Nephron (organoid): Measurements from ENCODE around the gene PLEKHM3.

Source experiments
- H3K27ac Mint-ChIP-seq, 3 experiments: 2 replicates each; pipeline ENCODE4 v1.8.0; 2020; ENCODE audit warnings: mixed read lengths in 3 of 3, mild to moderate bottlenecking in 2 of 3, moderate library complexity in 1 of 3
- H3K27me3 Mint-ChIP-seq: 2 replicates; pipeline ENCODE4 v1.8.0; 2021; ENCODE audit warnings: low read depth, mild to moderate bottlenecking, moderate library complexity, mixed read lengths
- H3K36me3 Mint-ChIP-seq: 2 replicates; pipeline ENCODE4 v1.8.0; 2020; ENCODE audit warnings: low read depth, mixed read lengths
- H3K4me1 Mint-ChIP-seq: 2 replicates; pipeline ENCODE4 v1.8.0; 2020; ENCODE audit warnings: mixed read lengths
- H3K4me3 Mint-ChIP-seq, 3 experiments: 2 replicates each; pipeline ENCODE4 v1.8.0; 2020; ENCODE audit warnings: mild to moderate bottlenecking in 3 of 3, mixed read lengths in 3 of 3, moderate library complexity in 2 of 3
- H3K9me3 Mint-ChIP-seq: 2 replicates; pipeline ENCODE4 v1.8.0; 2020; ENCODE audit warnings: mixed read lengths
- CTCF ChIP-seq, 3 experiments: fragments of 200-600 bp; sonication (generic); IDR thresholded peaks; one replicate each; pipeline ENCODE4 v1.5.0; 2021; ENCODE audit warnings: antibody characterized with exemption in 3 of 3; ENCODE audit not compliant: unreplicated experiment in 3 of 3

The PLEKHM3 gene

GRCh38 chr2:207847098-207847806, 178.1 kb downstream of the PLEKHM3 start:
- no peak overlapping the region for H3K4me3 Mint-ChIP-seq
- H3K9me3 Mint-ChIP-seq, result no peaks in the 10 kb centered on the region
- H3K36me3 Mint-ChIP-seq, result no peaks in the 10 kb centered on the region
- H3K27me3 Mint-ChIP-seq, result peaks cover 3% of the 10 kb centered on the region
- peaks cover 18% of the 10 kb centered on the region for H3K4me1 Mint-ChIP-seq
- no peak for TF ChIP-seq CTCF (IDR thresholded peaks at IDR 0.05; ENCODE audit: unreplicated experiment in 3 of 3)
- peak overlapping the region; percentile 45 to 94 (median 70) for H3K27ac Mint-ChIP-seq

GRCh38 chr2:207845202-207845864, 180.0 kb downstream of the PLEKHM3 start:
- Mint-ChIP-seq H3K36me3 (no peaks in the 10 kb centered on the region), H3K4me3 (no peak overlapping the region), H3K4me1 (peaks cover 14% of the 10 kb centered on the region), H3K27me3 (no peaks in the 10 kb centered on the region), H3K27ac (peak overlapping the region in 1 of 3 experiments; percentile 1), H3K9me3 (no peaks in the 10 kb centered on the region)
- TF ChIP-seq CTCF (IDR thresholded peaks at IDR 0.05; ENCODE audit: unreplicated experiment in 3 of 3), result no peak

- peaks cover 12% of the 10 kb centered on the region for H3K4me1 Mint-ChIP-seq
- no peaks in the 10 kb centered on the region for H3K9me3 Mint-ChIP-seq
- TF ChIP-seq CTCF (IDR thresholded peaks at IDR 0.05; ENCODE audit: unreplicated experiment in 3 of 3), result no peak
- no peaks in the 10 kb centered on the region for H3K36me3 Mint-ChIP-seq
- H3K27ac Mint-ChIP-seq, result no peak overlapping the region
- H3K4me3 Mint-ChIP-seq, result no peak overlapping the region
- H3K27me3 Mint-ChIP-seq, result no peaks in the 10 kb centered on the region
These were observed 180.7 kb downstream of the PLEKHM3 start for GRCh38 chr2:207844648-207845047.

- no peak for TF ChIP-seq CTCF (IDR thresholded peaks at IDR 0.05; ENCODE audit: unreplicated experiment in 3 of 3)
- Mint-ChIP-seq H3K4me1 (peaks cover 11% of the 10 kb centered on the region), H3K27ac (no peak overlapping the region), H3K27me3 (no peaks in the 10 kb centered on the region), H3K9me3 (no peaks in the 10 kb centered on the region), H3K4me3 (no peak overlapping the region), H3K36me3 (no peaks in the 10 kb centered on the region)
These were observed 185.2 kb downstream of the PLEKHM3 start for GRCh38 chr2:207840101-207840500.

GRCh38 chr2:207839575-207839974, 185.8 kb downstream of the PLEKHM3 start:
- Mint-ChIP-seq H3K27ac (no peak overlapping the region), H3K4me1 (peaks cover 11% of the 10 kb centered on the region), H3K9me3 (no peaks in the 10 kb centered on the region), H3K4me3 (no peak overlapping the region), H3K27me3 (no peaks in the 10 kb centered on the region), H3K36me3 (no peaks in the 10 kb centered on the region)
- TF ChIP-seq CTCF (IDR thresholded peaks at IDR 0.05; ENCODE audit: unreplicated experiment in 3 of 3), result no peak

- Mint-ChIP-seq H3K27me3 (no peaks in the 10 kb centered on the region), H3K36me3 (no peaks in the 10 kb centered on the region), H3K9me3 (no peaks in the 10 kb centered on the region), H3K4me3 (no peak overlapping the region), H3K27ac (no peak overlapping the region), H3K4me1 (peaks cover 11% of the 10 kb centered on the region)
- no peak for TF ChIP-seq CTCF (IDR thresholded peaks at IDR 0.05; ENCODE audit: unreplicated experiment in 3 of 3)
These were observed 186.3 kb downstream of the PLEKHM3 start for GRCh38 chr2:207839028-207839427.
